Measurements from ENCODE around the gene ANKRD13A. TPM values are rescaled to one million over a fixed set of nuclear protein-coding genes. Genes with fewer than 3 reads are reported as not detected.

ANKRD13A gene
- total and polyA plus RNA-seq, 2 experiments from 2014 or later: 5.7 to 25.6 TPM

DNA sequence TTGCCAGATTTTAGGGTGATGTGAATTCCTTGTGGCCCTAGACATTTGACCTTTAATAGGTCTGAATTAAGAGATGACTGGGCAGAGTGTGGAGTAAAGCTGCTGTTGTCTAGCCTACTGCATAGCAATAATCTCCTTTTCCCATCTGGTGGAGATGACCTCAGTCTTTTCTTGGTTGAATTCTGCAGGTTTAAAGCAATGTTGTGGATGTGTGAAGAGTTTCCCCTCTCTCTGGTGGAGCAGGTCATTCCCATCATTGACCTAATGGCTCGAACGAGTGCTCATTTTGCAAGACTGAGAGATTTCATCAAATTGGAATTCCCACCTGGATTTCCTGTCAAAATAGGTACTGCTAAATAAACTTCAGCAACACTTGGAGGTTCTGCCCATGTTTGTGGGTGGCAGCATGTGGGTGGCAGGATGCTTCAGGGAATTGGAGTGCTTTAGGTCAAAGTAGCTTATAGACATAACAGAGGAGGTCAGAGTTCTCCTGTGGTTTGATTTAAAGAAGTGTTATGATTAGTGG is 30.1 kb downstream of the ANKRD13A start:
- Histone ChIP-seq H3K4me1 (ENCODE audit: insufficient read depth) (no peaks in the 10 kb centered on the region), H3K4me2 (no peak overlapping the region), H3K79me2 (replicated peaks; ENCODE audit: insufficient read depth) (no peaks in the 10 kb centered on the region), H3K27ac (ENCODE audit: low read depth) (no peak overlapping the region), H3K9me2 (ENCODE audit: insufficient read depth) (no peaks in the 10 kb centered on the region), H3K36me3 (ENCODE audit: insufficient read depth) (no peaks in the 10 kb centered on the region; the same call in 1 of the 2 replicates), H3K4me3 (no peak overlapping the region), H4K20me1 (replicated peaks; ENCODE audit: insufficient read depth) (no peaks in the 10 kb centered on the region), H2AFZ (no peak overlapping the region), H3K27me3 (ENCODE audit: insufficient read depth) (no peaks in the 10 kb centered on the region), H3F3A (replicated peaks; ENCODE audit: low read depth) (no peaks in the 10 kb centered on the region)
- TF ChIP-seq, protein P1, sequence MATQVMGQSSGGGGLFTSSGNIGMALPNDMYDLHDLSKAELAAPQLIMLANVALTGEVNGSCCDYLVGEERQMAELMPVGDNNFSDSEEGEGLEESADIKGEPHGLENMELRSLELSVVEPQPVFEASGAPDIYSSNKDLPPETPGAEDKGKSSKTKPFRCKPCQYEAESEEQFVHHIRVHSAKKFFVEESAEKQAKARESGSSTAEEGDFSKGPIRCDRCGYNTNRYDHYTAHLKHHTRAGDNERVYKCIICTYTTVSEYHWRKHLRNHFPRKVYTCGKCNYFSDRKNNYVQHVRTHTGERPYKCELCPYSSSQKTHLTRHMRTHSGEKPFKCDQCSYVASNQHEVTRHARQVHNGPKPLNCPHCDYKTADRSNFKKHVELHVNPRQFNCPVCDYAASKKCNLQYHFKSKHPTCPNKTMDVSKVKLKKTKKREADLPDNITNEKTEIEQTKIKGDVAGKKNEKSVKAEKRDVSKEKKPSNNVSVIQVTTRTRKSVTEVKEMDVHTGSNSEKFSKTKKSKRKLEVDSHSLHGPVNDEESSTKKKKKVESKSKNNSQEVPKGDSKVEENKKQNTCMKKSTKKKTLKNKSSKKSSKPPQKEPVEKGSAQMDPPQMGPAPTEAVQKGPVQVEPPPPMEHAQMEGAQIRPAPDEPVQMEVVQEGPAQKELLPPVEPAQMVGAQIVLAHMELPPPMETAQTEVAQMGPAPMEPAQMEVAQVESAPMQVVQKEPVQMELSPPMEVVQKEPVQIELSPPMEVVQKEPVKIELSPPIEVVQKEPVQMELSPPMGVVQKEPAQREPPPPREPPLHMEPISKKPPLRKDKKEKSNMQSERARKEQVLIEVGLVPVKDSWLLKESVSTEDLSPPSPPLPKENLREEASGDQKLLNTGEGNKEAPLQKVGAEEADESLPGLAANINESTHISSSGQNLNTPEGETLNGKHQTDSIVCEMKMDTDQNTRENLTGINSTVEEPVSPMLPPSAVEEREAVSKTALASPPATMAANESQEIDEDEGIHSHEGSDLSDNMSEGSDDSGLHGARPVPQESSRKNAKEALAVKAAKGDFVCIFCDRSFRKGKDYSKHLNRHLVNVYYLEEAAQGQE (IDR thresholded peaks at IDR 0.05; ENCODE audit: unreplicated experiment): no peak
- TF ChIP-seq CREB1 (CRISPR knock-in tag; IDR thresholded peaks at IDR 0.05; ENCODE audit: low read depth) (no peak), ZNF114 (CRISPR knock-in tag; IDR thresholded peaks at IDR 0.05) (no peak), ZNF331 (CRISPR knock-in tag; IDR thresholded peaks at IDR 0.05; ENCODE audit: low read depth) (no peak), NANOG (IDR thresholded peaks at IDR 0.05; ENCODE audit: borderline replicate concordance) (no peak), JUNB (IDR thresholded peaks at IDR 0.05; ENCODE audit: unreplicated experiment) (no peak), POLR2AphosphoS5 (IDR thresholded peaks at IDR 0.05; ENCODE audit: low read depth) (no peak), STAT1 (IDR thresholded peaks at IDR 0.05; ENCODE audit: unreplicated experiment) (no peak), EZH2phosphoT487 (IDR thresholded peaks at IDR 0.05; ENCODE audit: unreplicated experiment) (no peak), EZH2 (IDR thresholded peaks at IDR 0.05; ENCODE audit: low read depth, unreplicated experiment) (no peak)
- TF ChIP-seq, protein P2, sequence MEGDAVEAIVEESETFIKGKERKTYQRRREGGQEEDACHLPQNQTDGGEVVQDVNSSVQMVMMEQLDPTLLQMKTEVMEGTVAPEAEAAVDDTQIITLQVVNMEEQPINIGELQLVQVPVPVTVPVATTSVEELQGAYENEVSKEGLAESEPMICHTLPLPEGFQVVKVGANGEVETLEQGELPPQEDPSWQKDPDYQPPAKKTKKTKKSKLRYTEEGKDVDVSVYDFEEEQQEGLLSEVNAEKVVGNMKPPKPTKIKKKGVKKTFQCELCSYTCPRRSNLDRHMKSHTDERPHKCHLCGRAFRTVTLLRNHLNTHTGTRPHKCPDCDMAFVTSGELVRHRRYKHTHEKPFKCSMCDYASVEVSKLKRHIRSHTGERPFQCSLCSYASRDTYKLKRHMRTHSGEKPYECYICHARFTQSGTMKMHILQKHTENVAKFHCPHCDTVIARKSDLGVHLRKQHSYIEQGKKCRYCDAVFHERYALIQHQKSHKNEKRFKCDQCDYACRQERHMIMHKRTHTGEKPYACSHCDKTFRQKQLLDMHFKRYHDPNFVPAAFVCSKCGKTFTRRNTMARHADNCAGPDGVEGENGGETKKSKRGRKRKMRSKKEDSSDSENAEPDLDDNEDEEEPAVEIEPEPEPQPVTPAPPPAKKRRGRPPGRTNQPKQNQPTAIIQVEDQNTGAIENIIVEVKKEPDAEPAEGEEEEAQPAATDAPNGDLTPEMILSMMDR (conservative IDR thresholded peaks at IDR 0.05; ENCODE audit: low read depth in 2 of 2): no peak
- TF ChIP-seq, protein P3, sequence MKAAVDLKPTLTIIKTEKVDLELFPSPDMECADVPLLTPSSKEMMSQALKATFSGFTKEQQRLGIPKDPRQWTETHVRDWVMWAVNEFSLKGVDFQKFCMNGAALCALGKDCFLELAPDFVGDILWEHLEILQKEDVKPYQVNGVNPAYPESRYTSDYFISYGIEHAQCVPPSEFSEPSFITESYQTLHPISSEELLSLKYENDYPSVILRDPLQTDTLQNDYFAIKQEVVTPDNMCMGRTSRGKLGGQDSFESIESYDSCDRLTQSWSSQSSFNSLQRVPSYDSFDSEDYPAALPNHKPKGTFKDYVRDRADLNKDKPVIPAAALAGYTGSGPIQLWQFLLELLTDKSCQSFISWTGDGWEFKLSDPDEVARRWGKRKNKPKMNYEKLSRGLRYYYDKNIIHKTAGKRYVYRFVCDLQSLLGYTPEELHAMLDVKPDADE (IDR thresholded peaks at IDR 0.05): no peak
- TF ChIP-seq, protein P4, sequence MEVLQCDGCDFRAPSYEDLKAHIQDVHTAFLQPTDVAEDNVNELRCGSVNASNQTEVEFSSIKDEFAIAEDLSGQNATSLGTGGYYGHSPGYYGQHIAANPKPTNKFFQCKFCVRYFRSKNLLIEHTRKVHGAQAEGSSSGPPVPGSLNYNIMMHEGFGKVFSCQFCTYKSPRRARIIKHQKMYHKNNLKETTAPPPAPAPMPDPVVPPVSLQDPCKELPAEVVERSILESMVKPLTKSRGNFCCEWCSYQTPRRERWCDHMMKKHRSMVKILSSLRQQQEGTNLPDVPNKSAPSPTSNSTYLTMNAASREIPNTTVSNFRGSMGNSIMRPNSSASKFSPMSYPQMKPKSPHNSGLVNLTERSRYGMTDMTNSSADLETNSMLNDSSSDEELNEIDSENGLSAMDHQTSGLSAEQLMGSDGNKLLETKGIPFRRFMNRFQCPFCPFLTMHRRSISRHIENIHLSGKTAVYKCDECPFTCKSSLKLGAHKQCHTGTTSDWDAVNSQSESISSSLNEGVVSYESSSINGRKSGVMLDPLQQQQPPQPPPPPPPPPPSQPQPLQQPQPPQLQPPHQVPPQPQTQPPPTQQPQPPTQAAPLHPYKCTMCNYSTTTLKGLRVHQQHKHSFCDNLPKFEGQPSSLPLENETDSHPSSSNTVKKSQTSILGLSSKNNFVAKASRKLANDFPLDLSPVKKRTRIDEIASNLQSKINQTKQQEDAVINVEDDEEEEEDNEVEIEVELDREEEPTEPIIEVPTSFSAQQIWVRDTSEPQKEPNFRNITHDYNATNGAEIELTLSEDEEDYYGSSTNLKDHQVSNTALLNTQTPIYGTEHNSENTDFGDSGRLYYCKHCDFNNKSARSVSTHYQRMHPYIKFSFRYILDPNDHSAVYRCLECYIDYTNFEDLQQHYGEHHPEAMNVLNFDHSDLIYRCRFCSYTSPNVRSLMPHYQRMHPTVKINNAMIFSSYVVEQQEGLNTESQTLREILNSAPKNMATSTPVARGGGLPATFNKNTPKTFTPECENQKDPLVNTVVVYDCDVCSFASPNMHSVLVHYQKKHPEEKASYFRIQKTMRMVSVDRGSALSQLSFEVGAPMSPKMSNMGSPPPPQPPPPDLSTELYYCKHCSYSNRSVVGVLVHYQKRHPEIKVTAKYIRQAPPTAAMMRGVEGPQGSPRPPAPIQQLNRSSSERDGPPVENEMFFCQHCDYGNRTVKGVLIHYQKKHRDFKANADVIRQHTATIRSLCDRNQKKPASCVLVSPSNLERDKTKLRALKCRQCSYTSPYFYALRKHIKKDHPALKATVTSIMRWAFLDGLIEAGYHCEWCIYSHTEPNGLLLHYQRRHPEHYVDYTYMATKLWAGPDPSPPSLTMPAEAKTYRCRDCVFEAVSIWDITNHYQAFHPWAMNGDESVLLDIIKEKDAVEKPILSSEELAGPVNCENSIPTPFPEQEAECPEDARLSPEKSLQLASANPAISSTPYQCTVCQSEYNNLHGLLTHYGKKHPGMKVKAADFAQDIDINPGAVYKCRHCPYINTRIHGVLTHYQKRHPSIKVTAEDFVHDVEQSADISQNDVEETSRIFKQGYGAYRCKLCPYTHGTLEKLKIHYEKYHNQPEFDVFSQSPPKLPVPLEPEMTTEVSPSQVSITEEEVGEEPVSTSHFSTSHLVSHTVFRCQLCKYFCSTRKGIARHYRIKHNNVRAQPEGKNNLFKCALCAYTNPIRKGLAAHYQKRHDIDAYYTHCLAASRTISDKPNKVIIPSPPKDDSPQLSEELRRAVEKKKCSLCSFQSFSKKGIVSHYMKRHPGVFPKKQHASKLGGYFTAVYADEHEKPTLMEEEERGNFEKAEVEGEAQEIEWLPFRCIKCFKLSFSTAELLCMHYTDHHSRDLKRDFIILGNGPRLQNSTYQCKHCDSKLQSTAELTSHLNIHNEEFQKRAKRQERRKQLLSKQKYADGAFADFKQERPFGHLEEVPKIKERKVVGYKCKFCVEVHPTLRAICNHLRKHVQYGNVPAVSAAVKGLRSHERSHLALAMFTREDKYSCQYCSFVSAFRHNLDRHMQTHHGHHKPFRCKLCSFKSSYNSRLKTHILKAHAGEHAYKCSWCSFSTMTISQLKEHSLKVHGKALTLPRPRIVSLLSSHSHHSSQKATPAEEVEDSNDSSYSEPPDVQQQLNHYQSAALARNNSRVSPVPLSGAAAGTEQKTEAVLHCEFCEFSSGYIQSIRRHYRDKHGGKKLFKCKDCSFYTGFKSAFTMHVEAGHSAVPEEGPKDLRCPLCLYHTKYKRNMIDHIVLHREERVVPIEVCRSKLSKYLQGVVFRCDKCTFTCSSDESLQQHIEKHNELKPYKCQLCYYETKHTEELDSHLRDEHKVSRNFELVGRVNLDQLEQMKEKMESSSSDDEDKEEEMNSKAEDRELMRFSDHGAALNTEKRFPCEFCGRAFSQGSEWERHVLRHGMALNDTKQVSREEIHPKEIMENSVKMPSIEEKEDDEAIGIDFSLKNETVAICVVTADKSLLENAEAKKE (CRISPR knock-in tag; IDR thresholded peaks at IDR 0.05): no peak
- H3K4me3 Mint-ChIP-seq: no peak overlapping the region
- DNase-seq (ENCODE audit: low spot score) (no peak), ATAC-seq (no peak)
- H3K9me3 Mint-ChIP-seq: no peaks in the 10 kb centered on the region
- peaks cover under 1% of the 10 kb centered on the region; the same call in 2 of the 3 replicates for H3K4me1 Mint-ChIP-seq
- H3K27me3 Mint-ChIP-seq (ENCODE audit: insufficient read depth, low read depth, poor library complexity): no peaks in the 10 kb centered on the region
- H3K36me3 Mint-ChIP-seq (ENCODE audit: low read depth): peaks cover 12% of the 10 kb centered on the region; the same call in 2 of the 3 replicates
- H3K27ac Mint-ChIP-seq: no peak overlapping the region

All from GM23338 (cell line).